Cardiac muscle cell (in vitro differentiated cells and primary cell): ENCODE results near the gene PIK3AP1. TPM values are rescaled to one million over a fixed set of nuclear protein-coding genes. Genes with fewer than 3 reads are reported as not detected.

Experiments
- DNase-seq, 2 donors: peaks; one replicate each; pipeline versions ENCODE4 v3.0.0 to v3.0.0-alpha.2; 2010 to 2017; ENCODE audit warnings: low read depth in 1 of 2, low spot score in 1 of 2
- H3K27ac ChIP-seq: fragments of 200-600 bp; sonication (generic); 2 replicates; pipeline ENCODE4 v1.5.1; 2016
- H3K27me3 ChIP-seq: fragments of 200-600 bp; sonication (generic); 2 replicates; pipeline ENCODE4 v1.6.0; 2016; ENCODE audit warnings: control low read depth
- H3K36me3 ChIP-seq: fragments of 200-600 bp; sonication (generic); 2 replicates; pipeline ENCODE4 v1.5.1; 2016; ENCODE audit warnings: control low read depth
- H3K4me1 ChIP-seq: fragments of 200-600 bp; sonication (generic); 2 replicates; pipeline ENCODE4 v1.8.1; 2017; ENCODE audit warnings: low read depth, mild to moderate bottlenecking, mixed run types
- H3K4me3 ChIP-seq: fragments of 200-600 bp; sonication (generic); 2 replicates; pipeline ENCODE4 v1.5.1; 2016; ENCODE audit warnings: mild to moderate bottlenecking
- H3K9me3 ChIP-seq: fragments of 200-600 bp; sonication (generic); 2 replicates; pipeline ENCODE4 v1.5.1; 2017; ENCODE audit warnings: low read depth, mild to moderate bottlenecking, control low read depth
- CTCF ChIP-seq: IDR thresholded peaks from 2 replicates; pipeline ENCODE4 v1.5.1; 2012; ENCODE audit warnings: low read depth, mild to moderate bottlenecking, low read length
- polyA plus RNA-seq: library from polyadenylated mRNA; unstranded; fragments of >200 nt; fragmentation: Nextera tagmentation; extraction: Ambion mirVana; gene quantifications from 2 replicates; pipeline ENCODE4 v1.2.1, GENCODE V29; 2016
- total RNA-seq: library from RNA; depleted of rRNA; stranded (reverse); fragments of >200 nt; gene quantifications from 2 replicates; pipeline ENCODE4 v1.2.3, GENCODE V29; 2016

PIK3AP1 gene
- total and polyA plus RNA-seq, 2 experiments from 2014 or later, result 1.1 to 2.7 TPM

GRCh38 chr10:96688789-96689188 is 31.5 kb downstream of the PIK3AP1 start:
- H3K4me1 ChIP-seq, result no peaks in the 10 kb centered on the region
- H3K9me3 ChIP-seq, result no peaks in the 10 kb centered on the region
- H3K27ac ChIP-seq, result no peak overlapping the region
- no peak overlapping the region for H3K4me3 ChIP-seq
- no peaks in the 10 kb centered on the region for H3K27me3 ChIP-seq
- H3K36me3 ChIP-seq, result no peaks in the 10 kb centered on the region
- TF ChIP-seq CTCF, result no peak
- no peak for DNase-seq

GRCh38 chr10:96687317-96688012 is 32.8 kb downstream of the PIK3AP1 start:
- Histone ChIP-seq H3K4me1 (no peaks in the 10 kb centered on the region), H3K27ac (no peak overlapping the region), H3K27me3 (no peaks in the 10 kb centered on the region), H3K36me3 (no peaks in the 10 kb centered on the region), H3K4me3 (no peak overlapping the region), H3K9me3 (no peaks in the 10 kb centered on the region)
- no peak for DNase-seq
- no peak for TF ChIP-seq CTCF

GRCh38 chr10:96686514-96686913 is 33.8 kb downstream of the PIK3AP1 start:
- H3K36me3 ChIP-seq, result no peaks in the 10 kb centered on the region
- no peaks in the 10 kb centered on the region for H3K9me3 ChIP-seq
- no peaks in the 10 kb centered on the region for H3K27me3 ChIP-seq
- no peak for TF ChIP-seq CTCF
- no peak for DNase-seq
- no peaks in the 10 kb centered on the region for H3K4me1 ChIP-seq
- no peak overlapping the region for H3K27ac ChIP-seq
- H3K4me3 ChIP-seq, result no peak overlapping the region

GRCh38 chr10:96685306-96685705 is 35.0 kb downstream of the PIK3AP1 start:
- no peaks in the 10 kb centered on the region for H3K36me3 ChIP-seq
- no peaks in the 10 kb centered on the region for H3K9me3 ChIP-seq
- H3K4me3 ChIP-seq, result no peak overlapping the region
- no peaks in the 10 kb centered on the region for H3K4me1 ChIP-seq
- DNase-seq, result no peak
- no peak overlapping the region for H3K27ac ChIP-seq
- H3K27me3 ChIP-seq, result no peaks in the 10 kb centered on the region
- no peak for TF ChIP-seq CTCF

GRCh38 chr10:96684826-96685225 is 35.5 kb downstream of the PIK3AP1 start:
- no peak overlapping the region for H3K27ac ChIP-seq
- TF ChIP-seq CTCF, result no peak
- no peaks in the 10 kb centered on the region for H3K9me3 ChIP-seq
- H3K27me3 ChIP-seq, result no peaks in the 10 kb centered on the region
- no peak overlapping the region for H3K4me3 ChIP-seq
- no peaks in the 10 kb centered on the region for H3K36me3 ChIP-seq
- no peaks in the 10 kb centered on the region for H3K4me1 ChIP-seq
- DNase-seq, result no peak
